Suprapubic skin (tissue), 3 donors: Measurements from ENCODE around the gene MED13L.

Experiments used
- EP300 ChIP-seq: sonication (generic); formaldehyde crosslinking; IDR thresholded peaks from one replicate; pipeline ENCODE4 v1.6.1; 2017; ENCODE audit warnings: antibody characterized with exemption
- POLR2A ChIP-seq, 2 donors: fragments of 450-650 bp; IDR thresholded peaks; one replicate each; pipeline ENCODE4 v1.6.1; 2017; ENCODE audit warnings: antibody characterized with exemption in 2 of 2, mild to moderate bottlenecking in 2 of 2, moderate library complexity in 2 of 2
- TF ChIP-seq, protein P1 (sequence below), 2 donors: fragments of 200-600 bp in 1 of 2; fragments of 450-650 bp in 1 of 2; sonication (generic) in 1 of 2; IDR thresholded peaks; one replicate each; pipeline ENCODE4 v1.5.1; 2016 to 2019; ENCODE audit warnings: antibody characterized with exemption in 2 of 2, mild to moderate bottlenecking in 1 of 2, moderate library complexity in 1 of 2

DNA sequence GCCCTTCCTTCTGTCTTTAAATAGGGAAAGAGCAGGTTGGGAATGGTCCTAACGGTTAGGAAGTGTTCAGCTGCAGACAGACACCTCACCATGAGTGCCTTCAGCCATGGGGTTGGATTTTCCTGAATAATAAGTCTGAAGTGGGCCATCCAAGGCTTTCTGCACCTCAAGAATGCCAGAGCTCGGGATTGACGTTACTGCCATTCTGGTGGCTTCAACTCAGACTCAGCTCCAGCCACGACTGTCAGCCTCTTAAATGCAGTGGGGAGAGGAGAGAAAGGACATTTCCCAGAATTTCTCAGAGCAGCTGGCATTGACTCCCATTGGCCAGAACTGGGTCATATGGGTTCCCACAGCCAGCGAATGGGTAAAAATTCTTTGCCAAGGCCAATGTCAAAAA lies 363.4 kb downstream of the MED13L start:
- no peak for TF ChIP-seq POLR2A (IDR thresholded peaks at IDR 0.05)
- TF ChIP-seq, protein P1, sequence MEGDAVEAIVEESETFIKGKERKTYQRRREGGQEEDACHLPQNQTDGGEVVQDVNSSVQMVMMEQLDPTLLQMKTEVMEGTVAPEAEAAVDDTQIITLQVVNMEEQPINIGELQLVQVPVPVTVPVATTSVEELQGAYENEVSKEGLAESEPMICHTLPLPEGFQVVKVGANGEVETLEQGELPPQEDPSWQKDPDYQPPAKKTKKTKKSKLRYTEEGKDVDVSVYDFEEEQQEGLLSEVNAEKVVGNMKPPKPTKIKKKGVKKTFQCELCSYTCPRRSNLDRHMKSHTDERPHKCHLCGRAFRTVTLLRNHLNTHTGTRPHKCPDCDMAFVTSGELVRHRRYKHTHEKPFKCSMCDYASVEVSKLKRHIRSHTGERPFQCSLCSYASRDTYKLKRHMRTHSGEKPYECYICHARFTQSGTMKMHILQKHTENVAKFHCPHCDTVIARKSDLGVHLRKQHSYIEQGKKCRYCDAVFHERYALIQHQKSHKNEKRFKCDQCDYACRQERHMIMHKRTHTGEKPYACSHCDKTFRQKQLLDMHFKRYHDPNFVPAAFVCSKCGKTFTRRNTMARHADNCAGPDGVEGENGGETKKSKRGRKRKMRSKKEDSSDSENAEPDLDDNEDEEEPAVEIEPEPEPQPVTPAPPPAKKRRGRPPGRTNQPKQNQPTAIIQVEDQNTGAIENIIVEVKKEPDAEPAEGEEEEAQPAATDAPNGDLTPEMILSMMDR (IDR thresholded peaks at IDR 0.05), result no peak
- no peak for TF ChIP-seq EP300
